Endodermal cell (in vitro differentiated cells): ENCODE results near the gene ZNF618. TPM values are rescaled to one million over a fixed set of nuclear protein-coding genes. Genes with fewer than 3 reads are reported as not detected.
A peak's percentile ranks its signal among the peaks of the same experiment; 100 is the strongest.

Source experiments
- DNase-seq: peaks from one replicate; pipeline ENCODE4 v3.0.0-alpha.2; 2017
- H3K27ac ChIP-seq: 2 replicates; pipeline ENCODE4 v1.5.1; 2013; ENCODE audit warnings: mild to moderate bottlenecking, low read depth, low read length, moderate library complexity
- H3K27me3 ChIP-seq: 2 replicates; pipeline ENCODE4 v1.6.1; 2013; ENCODE audit warnings: mild to moderate bottlenecking, low read length, moderate library complexity; ENCODE audit not compliant: insufficient read depth, control insufficient read depth, poor library complexity, severe bottlenecking
- H3K36me3 ChIP-seq: 2 replicates; pipeline ENCODE4 v1.7.0; 2013; ENCODE audit warnings: mild to moderate bottlenecking, low read length, moderate library complexity; ENCODE audit not compliant: control insufficient read depth, insufficient read depth
- H3K4me1 ChIP-seq: one replicate; pipeline ENCODE4 v1.7.0; 2013; ENCODE audit warnings: low read length; ENCODE audit not compliant: control insufficient read depth, insufficient read depth
- H3K4me3 ChIP-seq: 2 replicates; pipeline ENCODE4 v1.5.1; 2013; ENCODE audit warnings: mild to moderate bottlenecking, low read length, moderate library complexity
- H3K9ac ChIP-seq: 2 replicates; pipeline ENCODE4 v1.6.1; 2013; ENCODE audit warnings: mild to moderate bottlenecking, low read length, moderate library complexity; ENCODE audit not compliant: poor library complexity, severe bottlenecking; ENCODE audit errors: extremely low read depth
- H3K9me3 ChIP-seq: 2 replicates; pipeline ENCODE4 v1.6.1; 2013; ENCODE audit warnings: mild to moderate bottlenecking, low read length, moderate library complexity; ENCODE audit not compliant: control insufficient read depth
- H3K27ac Mint-ChIP-seq: 2 replicates; pipeline ENCODE4 v1.8.0; 2020; ENCODE audit warnings: mixed read lengths
- H3K27me3 Mint-ChIP-seq: 2 replicates; pipeline ENCODE4 v1.8.0; 2021; ENCODE audit warnings: mild to moderate bottlenecking, mixed read lengths; ENCODE audit not compliant: insufficient read depth
- H3K36me3 Mint-ChIP-seq: 2 replicates; pipeline ENCODE4 v1.8.0; 2020; ENCODE audit warnings: low read depth, mixed read lengths
- H3K4me1 Mint-ChIP-seq: 2 replicates; pipeline ENCODE4 v1.8.0; 2020; ENCODE audit warnings: mixed read lengths
- H3K4me3 Mint-ChIP-seq: 2 replicates; pipeline ENCODE4 v1.8.0; 2020; ENCODE audit warnings: mild to moderate bottlenecking, moderate library complexity, mixed read lengths
- H3K9me3 Mint-ChIP-seq: 2 replicates; pipeline ENCODE4 v1.8.0; 2020; ENCODE audit warnings: mild to moderate bottlenecking, mixed read lengths
- WGBS, 2 experiments: methylation state at CpG; one replicate each; pipeline versions ENCODE4 v1.1.5 to v1.1.7; 2013; ENCODE audit warnings: missing lambda C conversion rate in 2 of 2, mixed read lengths in 1 of 2; ENCODE audit not compliant: insufficient coverage in 1 of 2, insufficient read length in 1 of 2; 5-methylcytosine and 5-hydroxymethylcytosine counted together
- total RNA-seq, 2 donors: library from RNA; stranded (reverse); fragmentation: NEBNext Ultra II Directional in 1 of 2; extraction: Animal tissue kit (Norgen Biotek cat#: 25700) in 1 of 2; gene quantifications; 2 replicates in 1 of 2; 3 replicates in 1 of 2; pipeline ENCODE4 v1.2.1, GENCODE V29; 2021
- TF ChIP-seq, protein P1 (sequence below): fragments of 200-600 bp; sonication (generic); conservative IDR thresholded peaks from 2 replicates; pipeline ENCODE4 v1.5.0; 2021; ENCODE audit warnings: antibody characterized with exemption, mild to moderate bottlenecking

The ZNF618 gene
- total RNA-seq, 2 donors from 2014 or later, result 34.5 to 37.5 TPM

DNA sequence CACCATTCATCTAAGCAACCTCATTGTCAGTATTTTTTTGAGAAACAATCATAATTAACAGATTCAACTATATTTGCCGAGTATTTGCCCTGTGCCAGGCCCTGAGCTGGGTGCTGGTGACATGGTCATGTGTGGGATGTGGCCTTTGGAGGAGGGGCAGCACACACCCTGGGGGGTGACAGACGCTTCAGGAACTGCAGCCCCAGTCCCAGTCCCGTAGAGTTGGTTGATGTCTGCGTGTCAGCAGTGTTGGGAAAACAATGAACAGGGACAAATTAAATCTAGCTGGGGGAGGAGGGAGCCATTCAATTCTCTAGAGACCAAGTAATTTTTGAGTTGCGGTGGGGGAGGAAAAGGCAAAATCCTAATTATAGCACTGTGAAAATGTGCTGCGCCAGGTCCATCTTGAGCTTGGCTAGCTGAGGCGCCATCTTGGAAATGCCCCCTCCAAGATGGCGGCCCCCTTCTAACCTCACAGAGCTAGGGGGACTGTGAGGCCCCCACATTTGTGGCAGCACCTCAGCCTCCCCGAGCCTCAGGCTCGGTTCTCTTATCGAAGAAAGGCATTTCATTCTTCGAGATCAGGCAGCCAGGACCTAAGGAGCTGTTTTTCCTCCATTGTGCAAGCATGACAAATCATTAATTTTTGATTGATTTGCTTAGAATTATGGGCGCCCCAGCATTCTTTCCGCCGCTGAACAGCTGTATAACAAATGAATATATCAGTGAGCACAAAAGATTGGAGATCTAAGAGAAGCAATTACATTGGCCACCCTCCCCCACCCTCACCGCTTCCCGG is 87.8 kb downstream of the ZNF618 start:
- no peak for DNase-seq

DNA sequence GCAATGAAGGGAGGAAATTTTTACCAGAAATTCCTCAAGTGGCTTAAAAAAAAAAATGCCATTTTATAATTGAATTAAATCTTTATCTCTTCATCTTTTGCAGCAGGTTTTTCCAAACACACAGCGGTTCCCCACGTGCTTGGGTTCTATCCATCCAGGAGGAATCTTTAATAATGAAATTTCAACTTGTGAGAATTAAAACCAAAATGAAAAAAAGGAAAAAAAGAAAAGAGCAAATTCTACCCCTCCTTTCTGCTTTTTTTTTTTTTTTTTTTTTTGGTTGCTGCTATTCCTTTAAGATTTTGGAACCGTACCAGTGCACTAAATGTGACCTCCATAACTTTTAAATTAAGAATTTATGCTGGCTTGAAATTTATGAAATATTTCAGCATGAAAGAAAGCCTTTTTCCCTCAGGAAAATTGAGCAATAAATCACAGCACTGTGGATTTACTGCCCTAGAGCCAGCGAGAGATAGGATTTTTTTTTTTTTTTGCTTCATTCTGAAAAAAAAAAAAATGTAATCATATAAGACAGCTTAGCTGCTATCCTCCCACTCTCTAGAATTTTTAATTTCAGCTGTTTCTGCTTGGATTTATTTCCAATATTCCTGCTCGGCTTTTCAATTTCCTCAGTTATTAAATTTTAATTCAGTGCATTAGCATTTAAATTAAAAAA is 88.5 kb downstream of the ZNF618 start:
- TF ChIP-seq, protein P1, sequence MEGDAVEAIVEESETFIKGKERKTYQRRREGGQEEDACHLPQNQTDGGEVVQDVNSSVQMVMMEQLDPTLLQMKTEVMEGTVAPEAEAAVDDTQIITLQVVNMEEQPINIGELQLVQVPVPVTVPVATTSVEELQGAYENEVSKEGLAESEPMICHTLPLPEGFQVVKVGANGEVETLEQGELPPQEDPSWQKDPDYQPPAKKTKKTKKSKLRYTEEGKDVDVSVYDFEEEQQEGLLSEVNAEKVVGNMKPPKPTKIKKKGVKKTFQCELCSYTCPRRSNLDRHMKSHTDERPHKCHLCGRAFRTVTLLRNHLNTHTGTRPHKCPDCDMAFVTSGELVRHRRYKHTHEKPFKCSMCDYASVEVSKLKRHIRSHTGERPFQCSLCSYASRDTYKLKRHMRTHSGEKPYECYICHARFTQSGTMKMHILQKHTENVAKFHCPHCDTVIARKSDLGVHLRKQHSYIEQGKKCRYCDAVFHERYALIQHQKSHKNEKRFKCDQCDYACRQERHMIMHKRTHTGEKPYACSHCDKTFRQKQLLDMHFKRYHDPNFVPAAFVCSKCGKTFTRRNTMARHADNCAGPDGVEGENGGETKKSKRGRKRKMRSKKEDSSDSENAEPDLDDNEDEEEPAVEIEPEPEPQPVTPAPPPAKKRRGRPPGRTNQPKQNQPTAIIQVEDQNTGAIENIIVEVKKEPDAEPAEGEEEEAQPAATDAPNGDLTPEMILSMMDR, result no peak
- WGBS, 2 experiments, result 98% methylated on average over 5 of the region's 5 CpGs; no CpG with 5 or more reads in 1 of the 2 experiments
- Mint-ChIP-seq H3K9me3 (peaks cover under 1% of the 10 kb centered on the region), H3K27ac (no peak overlapping the region), H3K4me3 (no peak overlapping the region), H3K4me1 (no peaks in the 10 kb centered on the region), H3K36me3 (peaks cover 24% of the 10 kb centered on the region), H3K27me3 (no peaks in the 10 kb centered on the region)
- H3K27me3 ChIP-seq, result no peaks in the 10 kb centered on the region
- H3K4me1 ChIP-seq, result no peaks in the 10 kb centered on the region
- no peak overlapping the region for H3K9ac ChIP-seq
- peaks cover 4% of the 10 kb centered on the region for H3K9me3 ChIP-seq
- no peak overlapping the region for H3K4me3 ChIP-seq
- H3K27ac ChIP-seq, result peak overlapping the region; percentile 90
- no peak for DNase-seq
- H3K36me3 ChIP-seq, result peaks cover 18% of the 10 kb centered on the region

More for the DNA sequence above, 87.8 kb downstream of the ZNF618 start:
- no peak overlapping the region for H3K4me3 Mint-ChIP-seq
- no peaks in the 10 kb centered on the region for H3K4me1 Mint-ChIP-seq
- peaks cover 17% of the 10 kb centered on the region for H3K36me3 Mint-ChIP-seq
- H3K27me3 Mint-ChIP-seq, result no peaks in the 10 kb centered on the region
- H3K27ac Mint-ChIP-seq, result no peak overlapping the region
- Histone ChIP-seq H3K27ac (peak overlapping the region; percentile 90), H3K36me3 (peaks cover 13% of the 10 kb centered on the region), H3K9me3 (no peaks in the 10 kb centered on the region), H3K4me3 (no peak overlapping the region), H3K27me3 (no peaks in the 10 kb centered on the region), H3K9ac (no peak overlapping the region), H3K4me1 (no peaks in the 10 kb centered on the region)
- TF ChIP-seq, protein P1, result no peak
- 92 to 96% methylated on average over 12 to 17 of the region's 17 CpGs for WGBS, 2 experiments
- no peaks in the 10 kb centered on the region for H3K9me3 Mint-ChIP-seq

DNA sequence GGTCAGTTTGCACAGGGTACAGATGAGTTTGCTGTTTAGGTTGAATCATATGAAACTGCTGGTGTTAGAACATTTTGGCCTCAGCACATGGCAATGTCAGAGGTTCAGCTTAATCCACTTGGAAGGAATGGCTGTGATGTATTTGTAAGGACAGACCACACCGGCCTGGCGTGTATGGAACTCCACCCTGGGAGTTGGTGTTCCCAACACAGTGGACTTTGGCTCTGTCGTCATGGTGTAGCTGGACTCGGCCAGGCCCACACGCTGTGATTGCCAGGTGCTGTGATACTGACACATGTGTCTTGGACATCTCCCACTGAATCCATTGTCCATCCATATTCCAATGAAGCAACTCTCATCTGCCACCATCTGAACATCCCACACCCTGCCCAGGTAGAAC is 90.3 kb downstream of the ZNF618 start:
- no peak overlapping the region for H3K27ac Mint-ChIP-seq
- Histone ChIP-seq H3K27ac (no peak overlapping the region), H3K9me3 (peaks cover 6% of the 10 kb centered on the region), H3K4me3 (no peak overlapping the region), H3K9ac (no peak overlapping the region), H3K36me3 (peaks cover 34% of the 10 kb centered on the region), H3K27me3 (no peaks in the 10 kb centered on the region), H3K4me1 (no peaks in the 10 kb centered on the region)
- H3K36me3 Mint-ChIP-seq, result peaks cover 35% of the 10 kb centered on the region
- TF ChIP-seq, protein P1, result no peak
- DNase-seq, result no peak
- WGBS, 2 experiments, result 96 to 97% methylated on average over 5 of the region's 5 CpGs
- H3K9me3 Mint-ChIP-seq, result peaks cover 14% of the 10 kb centered on the region
- no peaks in the 10 kb centered on the region for H3K27me3 Mint-ChIP-seq
- H3K4me1 Mint-ChIP-seq, result no peaks in the 10 kb centered on the region
- H3K4me3 Mint-ChIP-seq, result no peak overlapping the region
